Urinary bladder (tissue), 4 donors: ENCODE data around the gene GBP7. TPM values are rescaled to one million over a fixed set of nuclear protein-coding genes. Genes with fewer than 3 reads are reported as not detected.

Experiments
- DNase-seq: peaks from one replicate; pipeline ENCODE4 v3.0.0-alpha.2; 2015; ENCODE audit errors: extremely low spot score
- H3K27ac ChIP-seq: one replicate; pipeline ENCODE4 v1.5.1; 2013; ENCODE audit warnings: low read depth, mild to moderate bottlenecking, moderate library complexity
- H3K36me3 ChIP-seq: one replicate; pipeline ENCODE4 v1.6.1; 2013; ENCODE audit warnings: mild to moderate bottlenecking, moderate library complexity; ENCODE audit not compliant: insufficient read depth
- H3K4me1 ChIP-seq: one replicate; pipeline ENCODE4 v1.6.1; 2013; ENCODE audit warnings: mild to moderate bottlenecking, moderate library complexity; ENCODE audit not compliant: insufficient read depth
- H3K4me3 ChIP-seq: one replicate; pipeline ENCODE4 v1.5.1; 2013; ENCODE audit warnings: low read depth, low read length
- WGBS: extraction: QIAGEN DNeasy Blood & Tissue Kit; methylation state at CpG from one replicate; pipeline ENCODE4 v1.1.7; 2013; 5-methylcytosine and 5-hydroxymethylcytosine counted together
- polyA plus RNA-seq: library from polyadenylated mRNA; stranded (reverse); fragments of 200-250 nt; gene quantifications from one replicate; pipeline ENCODE4 v1.2.3, GENCODE V29; 2013
- total RNA-seq: library from RNA; depleted of rRNA; stranded (reverse); fragments of >200 nt; gene quantifications from one replicate; pipeline ENCODE4 v1.2.3, GENCODE V29; 2014
- donor health status: healthy with polysubstance abuse.
- donor health status: healthy.

Gene GBP7
- total and polyA plus RNA-seq, 2 donors: 0.03 TPM; not detected in 1

GRCh38 chr1:89195476-89195875, 19.7 kb upstream of the GBP7 start:
- H3K4me3 ChIP-seq: no peak overlapping the region
- H3K27ac ChIP-seq: no peak overlapping the region
- no peaks in the 10 kb centered on the region for H3K4me1 ChIP-seq
- DNase-seq: no peak
- peaks cover 3% of the 10 kb centered on the region for H3K36me3 ChIP-seq
- WGBS: 86% methylated on average over 3 of the region's 3 CpGs

- H3K4me1 ChIP-seq: no peaks in the 10 kb centered on the region
- H3K36me3 ChIP-seq: peaks cover 3% of the 10 kb centered on the region
- no peak overlapping the region for H3K27ac ChIP-seq
- no peak overlapping the region for H3K4me3 ChIP-seq
- WGBS: 79% methylated on average over 5 of the region's 5 CpGs
- DNase-seq: no peak
These were observed 15.5 kb upstream of the GBP7 start for GRCh38 chr1:89191314-89191713.

GRCh38 chr1:89190017-89190416, 14.2 kb upstream of the GBP7 start:
- Histone ChIP-seq H3K4me1 (no peaks in the 10 kb centered on the region), H3K27ac (no peak overlapping the region), H3K36me3 (peaks cover 6% of the 10 kb centered on the region), H3K4me3 (no peak overlapping the region)
- 90% methylated on average over 4 of the region's 4 CpGs for WGBS
- no peak for DNase-seq

GRCh38 chr1:89179343-89179742, 3.5 kb upstream of the GBP7 start:
- Histone ChIP-seq H3K4me3 (no peak overlapping the region), H3K36me3 (peaks cover 4% of the 10 kb centered on the region), H3K4me1 (no peaks in the 10 kb centered on the region), H3K27ac (no peak overlapping the region)
- WGBS: 88% methylated on average over 2 of the region's 2 CpGs
- no peak for DNase-seq

GRCh38 chr1:89176971-89177370, 1.2 kb upstream of the GBP7 start:
- WGBS: 94% methylated on average over 2 of the region's 2 CpGs
- H3K36me3 ChIP-seq: no peaks in the 10 kb centered on the region
- DNase-seq: no peak
- H3K27ac ChIP-seq: no peak overlapping the region
- H3K4me3 ChIP-seq: no peak overlapping the region
- H3K4me1 ChIP-seq: no peaks in the 10 kb centered on the region

GRCh38 chr1:89174491-89174890, 1.3 kb downstream of the GBP7 start:
- Histone ChIP-seq H3K27ac (no peak overlapping the region), H3K4me3 (no peak overlapping the region), H3K36me3 (no peaks in the 10 kb centered on the region), H3K4me1 (no peaks in the 10 kb centered on the region)
- 89% methylated on average over 3 of the region's 3 CpGs for WGBS
- no peak for DNase-seq

- no peaks in the 10 kb centered on the region for H3K4me1 ChIP-seq
- no peak overlapping the region for H3K27ac ChIP-seq
- H3K4me3 ChIP-seq: no peak overlapping the region
- 94% methylated on average over 4 of the region's 4 CpGs for WGBS
- H3K36me3 ChIP-seq: no peaks in the 10 kb centered on the region
- DNase-seq: no peak
These were observed 3.2 kb downstream of the GBP7 start for GRCh38 chr1:89172468-89173143.

- H3K4me1 ChIP-seq: no peaks in the 10 kb centered on the region
- no peaks in the 10 kb centered on the region for H3K36me3 ChIP-seq
- DNase-seq: no peak
- no peak overlapping the region for H3K27ac ChIP-seq
- no peak overlapping the region for H3K4me3 ChIP-seq
These were observed 4.8 kb downstream of the GBP7 start for GRCh38 chr1:89171067-89171438.

- 95% methylated on average over 4 of the region's 4 CpGs for WGBS
These were observed 5.4 kb downstream of the GBP7 start for GRCh38 chr1:89170170-89171066.

GRCh38 chr1:89169166-89169565, 6.6 kb downstream of the GBP7 start:
- no peaks in the 10 kb centered on the region for H3K36me3 ChIP-seq
- DNase-seq: no peak
- no peaks in the 10 kb centered on the region for H3K4me1 ChIP-seq
- H3K4me3 ChIP-seq: no peak overlapping the region
- no peak overlapping the region for H3K27ac ChIP-seq
- WGBS: 35% methylated on average over 2 of the region's 2 CpGs

More at GRCh38 chr1:89170170-89171066, 5.4 kb downstream of the GBP7 start:
- Histone ChIP-seq H3K36me3 (no peaks in the 10 kb centered on the region), H3K27ac (no peak overlapping the region), H3K4me1 (no peaks in the 10 kb centered on the region), H3K4me3 (no peak overlapping the region)
- DNase-seq: no peak

- Histone ChIP-seq H3K4me1 (no peaks in the 10 kb centered on the region), H3K4me3 (no peak overlapping the region), H3K27ac (no peak overlapping the region), H3K36me3 (no peaks in the 10 kb centered on the region)
- DNase-seq: no peak
- WGBS: 73% methylated on average over 2 of the region's 2 CpGs
These were observed 8.1 kb downstream of the GBP7 start for GRCh38 chr1:89167590-89168230.

- H3K4me1 ChIP-seq: no peaks in the 10 kb centered on the region
- no peak overlapping the region for H3K27ac ChIP-seq
- 45% methylated on average over 1 of the region's 1 CpG for WGBS
- no peaks in the 10 kb centered on the region for H3K36me3 ChIP-seq
- no peak for DNase-seq
- no peak overlapping the region for H3K4me3 ChIP-seq
These were observed 9.1 kb downstream of the GBP7 start for GRCh38 chr1:89166705-89167104.

- Histone ChIP-seq H3K4me1 (no peaks in the 10 kb centered on the region), H3K4me3 (no peak overlapping the region), H3K36me3 (no peaks in the 10 kb centered on the region), H3K27ac (no peak overlapping the region)
- 94% methylated on average over 5 of the region's 5 CpGs for WGBS
- DNase-seq: no peak
These were observed 10.0 kb downstream of the GBP7 start for GRCh38 chr1:89165811-89166210.

GRCh38 chr1:89151047-89151446, 24.8 kb downstream of the GBP7 start:
- no peaks in the 10 kb centered on the region for H3K36me3 ChIP-seq
- no peaks in the 10 kb centered on the region for H3K4me1 ChIP-seq
- no peak overlapping the region for H3K27ac ChIP-seq
- no peak overlapping the region for H3K4me3 ChIP-seq
- 60% methylated on average over 1 of the region's 1 CpG for WGBS
- no peak for DNase-seq
